AML-193 (cell line): ENCODE data around the gene SLC6A18.

ENCODE experiments used
- DNase-seq, 2 experiments: peaks; one replicate each; lab custom pipeline; 2025; lab: John Stamatoyannopoulos, UW

Gene SLC6A18, protein sequence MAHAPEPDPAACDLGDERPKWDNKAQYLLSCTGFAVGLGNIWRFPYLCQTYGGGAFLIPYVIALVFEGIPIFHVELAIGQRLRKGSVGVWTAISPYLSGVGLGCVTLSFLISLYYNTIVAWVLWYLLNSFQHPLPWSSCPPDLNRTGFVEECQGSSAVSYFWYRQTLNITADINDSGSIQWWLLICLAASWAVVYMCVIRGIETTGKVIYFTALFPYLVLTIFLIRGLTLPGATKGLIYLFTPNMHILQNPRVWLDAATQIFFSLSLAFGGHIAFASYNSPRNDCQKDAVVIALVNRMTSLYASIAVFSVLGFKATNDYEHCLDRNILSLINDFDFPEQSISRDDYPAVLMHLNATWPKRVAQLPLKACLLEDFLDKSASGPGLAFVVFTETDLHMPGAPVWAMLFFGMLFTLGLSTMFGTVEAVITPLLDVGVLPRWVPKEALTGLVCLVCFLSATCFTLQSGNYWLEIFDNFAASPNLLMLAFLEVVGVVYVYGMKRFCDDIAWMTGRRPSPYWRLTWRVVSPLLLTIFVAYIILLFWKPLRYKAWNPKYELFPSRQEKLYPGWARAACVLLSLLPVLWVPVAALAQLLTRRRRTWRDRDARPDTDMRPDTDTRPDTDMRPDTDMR

DNA sequence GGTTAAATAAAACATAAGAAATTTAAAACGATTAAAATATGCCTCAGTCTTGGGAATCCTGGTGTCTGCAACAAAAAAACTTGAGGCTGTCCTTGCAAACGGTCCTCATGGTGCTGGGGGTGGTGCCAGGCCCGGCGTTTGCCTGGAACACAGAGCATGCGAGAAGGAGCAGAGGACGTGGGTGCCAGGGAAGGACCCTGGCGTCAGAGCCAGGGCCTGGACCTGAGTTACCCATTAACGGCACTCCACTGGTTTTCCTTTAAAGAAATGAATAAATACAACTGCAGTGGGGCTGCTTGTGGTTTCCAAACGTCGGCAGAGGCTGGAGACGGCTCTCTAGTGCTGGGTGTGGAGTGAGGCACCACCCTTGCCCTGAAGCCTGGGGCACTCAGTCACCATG is at the start of gene SLC6A18:
Gene SLC6A18 (plus strand): TSS at position 301 of the 400 bp plus-strand sequence. CDS start 97 bp downstream, at position 398.
- DNase-seq = no peak

DNA sequence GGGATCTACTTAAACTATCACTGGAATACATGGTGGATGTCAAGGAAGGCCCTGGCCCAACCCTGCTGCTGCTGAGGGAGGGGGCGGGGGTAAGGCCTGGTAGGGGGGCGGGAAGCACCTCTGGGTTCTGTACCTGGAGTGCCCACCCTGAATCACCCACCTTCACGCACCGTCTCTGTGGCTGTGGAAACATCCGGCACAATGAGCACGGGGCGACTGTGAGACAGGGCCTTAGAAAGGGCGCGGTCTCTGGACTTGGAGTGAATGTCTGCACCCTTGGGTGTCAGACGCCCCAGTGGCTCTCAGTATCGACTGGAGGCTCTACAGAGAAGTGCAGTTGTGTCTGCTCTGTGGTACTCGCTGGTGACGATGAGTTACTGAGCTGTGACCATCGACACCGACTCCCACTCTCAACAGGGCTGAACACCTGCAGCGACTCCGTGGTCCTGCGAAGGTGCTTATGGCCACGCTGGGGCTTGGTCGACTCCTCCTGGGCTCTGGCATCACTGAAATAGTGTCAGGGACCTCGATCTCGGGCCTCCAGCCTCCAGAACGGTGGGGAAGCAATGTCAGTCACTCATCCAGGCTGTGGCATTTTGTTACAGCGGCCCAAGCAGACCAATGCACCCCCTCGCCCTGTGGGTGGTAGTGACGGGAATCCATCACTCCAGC is 49.2 kb upstream of the SLC6A18 start:
- no peak for DNase-seq

DNA sequence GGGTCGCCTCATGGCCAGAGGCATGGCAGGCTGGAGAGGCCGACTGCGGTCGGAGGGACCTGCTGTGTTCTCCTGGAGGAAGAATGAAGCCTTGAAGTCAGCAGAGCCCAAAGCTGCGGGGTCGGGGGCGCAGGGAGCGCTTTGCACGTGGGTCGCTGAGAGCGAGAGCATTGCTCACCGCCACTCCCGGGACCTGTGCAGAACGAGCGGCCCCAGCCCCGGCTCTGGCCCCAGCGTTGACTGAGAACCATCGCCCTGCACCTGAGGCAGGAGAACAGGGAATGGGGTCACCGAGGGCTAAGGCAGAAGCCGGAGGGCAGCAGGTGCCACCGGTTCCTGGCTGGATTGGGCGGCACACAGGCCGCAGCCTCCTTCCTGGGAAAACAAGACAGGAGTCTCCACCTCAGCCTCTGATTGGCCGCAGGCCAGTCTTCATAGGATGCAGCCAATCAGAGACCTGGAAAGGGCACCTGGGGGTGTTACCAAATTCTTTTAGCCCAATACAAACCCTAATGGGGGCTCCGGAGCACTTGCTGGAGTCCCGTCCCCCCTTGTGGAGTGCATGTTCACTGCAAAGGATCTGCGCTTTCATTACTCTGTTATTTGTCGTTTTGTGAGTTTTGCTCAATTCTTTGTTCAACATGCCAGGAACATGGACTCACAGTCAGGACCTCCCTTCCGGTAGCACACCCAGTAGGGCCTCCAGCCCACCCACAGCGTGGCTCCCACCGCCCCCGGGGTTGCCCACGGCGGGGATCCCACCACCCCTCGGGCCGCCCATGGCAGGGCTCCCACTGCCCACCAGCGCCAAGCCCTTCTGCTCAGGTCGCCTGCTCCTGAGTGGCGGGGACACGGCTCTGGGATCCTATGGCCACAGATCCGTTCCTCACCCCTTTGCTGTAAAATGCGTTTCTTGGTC is 48.4 kb upstream of the SLC6A18 start:
- DNase-seq = no peak

DNA sequence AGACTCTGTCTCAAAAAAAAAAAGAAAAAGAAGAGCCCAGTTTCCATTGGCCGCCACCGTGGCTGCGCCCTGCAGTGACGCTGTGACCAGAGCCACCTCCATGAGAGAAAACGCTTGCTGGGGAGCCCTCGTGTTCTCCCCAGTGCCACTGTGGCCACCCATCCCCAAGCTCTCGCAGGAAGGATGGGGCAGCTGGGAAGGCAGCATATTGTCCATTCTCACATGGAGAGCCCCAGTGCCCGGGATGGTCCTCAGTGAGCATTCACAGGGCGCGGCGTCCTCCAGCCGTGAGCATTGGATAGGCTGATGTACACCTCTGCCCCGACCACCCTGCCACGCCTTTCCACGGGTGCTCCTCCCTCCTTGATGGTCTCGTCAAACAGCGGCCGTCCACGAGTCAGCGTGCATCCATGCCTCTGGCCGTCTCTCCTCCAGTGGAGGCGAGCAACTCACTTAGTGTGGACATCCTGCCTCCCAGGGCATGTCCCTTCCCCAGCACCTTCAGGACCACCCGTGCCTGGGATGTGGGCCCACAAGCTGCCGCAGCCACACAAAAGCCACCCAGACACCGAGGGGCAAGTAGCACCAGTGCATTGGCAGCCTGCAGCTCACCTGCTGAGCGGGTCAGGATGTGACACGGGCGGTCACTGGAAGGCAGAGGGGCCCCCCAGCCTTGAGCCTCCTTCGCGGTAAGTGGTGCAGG is 47.2 kb upstream of the SLC6A18 start:
- DNase-seq = no peak

DNA sequence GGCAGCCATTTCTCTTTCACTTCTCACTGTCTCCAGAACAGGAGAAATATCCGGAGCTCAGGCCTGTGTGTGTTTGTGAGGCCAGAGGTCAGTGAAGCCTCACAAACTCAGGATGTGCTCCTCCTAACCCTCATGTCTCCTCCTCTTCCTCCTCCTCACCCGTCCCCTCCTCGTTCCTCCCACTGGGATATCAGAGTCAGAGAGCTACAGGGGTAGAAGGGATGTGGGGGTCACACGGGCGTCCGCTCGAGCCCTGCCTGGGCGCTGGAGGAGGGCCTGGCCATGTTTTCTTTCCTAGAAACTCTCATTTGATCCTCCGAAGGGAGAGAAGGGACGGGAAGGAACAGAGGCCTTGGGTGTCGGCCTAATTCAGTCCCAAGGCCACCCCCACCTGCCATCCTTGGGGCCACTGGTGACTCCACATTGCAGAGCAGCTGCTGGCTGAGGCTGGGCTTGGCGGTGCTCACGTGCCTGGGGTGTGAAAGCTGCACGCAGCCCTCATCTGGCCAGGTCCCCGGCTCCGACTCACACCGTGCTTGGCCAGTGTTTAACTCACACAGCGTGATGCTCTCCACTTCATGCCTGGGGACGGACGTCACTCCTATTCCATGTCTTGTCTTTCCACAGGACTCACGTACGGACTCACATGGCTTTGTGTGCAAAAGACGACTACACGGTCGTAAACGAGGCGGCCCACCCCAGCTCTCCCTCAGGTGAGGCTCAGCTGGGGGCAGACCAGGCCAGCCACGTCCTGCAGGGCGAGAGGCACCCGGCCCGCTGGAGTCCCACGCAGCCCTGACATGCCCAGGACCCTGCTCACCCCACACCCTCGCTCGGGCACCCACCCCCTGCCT is 46.4 kb upstream of the SLC6A18 start:
- DNase-seq = no peak

DNA sequence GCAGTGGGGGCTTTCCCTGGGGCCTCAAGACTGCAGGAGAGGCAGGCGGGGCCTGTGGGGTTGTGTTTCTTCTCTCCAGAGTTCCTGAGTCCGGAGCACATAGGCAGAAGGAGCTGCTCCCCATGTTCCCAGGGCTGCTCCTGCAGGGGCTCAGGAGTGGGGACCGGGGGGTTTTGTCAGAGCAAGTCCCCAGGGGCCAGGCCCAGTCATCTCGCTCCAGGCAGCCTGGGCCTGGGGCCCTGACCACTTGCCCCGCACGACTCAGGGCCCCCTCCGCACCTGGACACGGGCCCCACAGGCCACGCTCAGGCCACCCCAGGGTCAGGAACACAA is 45.8 kb upstream of the SLC6A18 start:
- no peak for DNase-seq

DNA sequence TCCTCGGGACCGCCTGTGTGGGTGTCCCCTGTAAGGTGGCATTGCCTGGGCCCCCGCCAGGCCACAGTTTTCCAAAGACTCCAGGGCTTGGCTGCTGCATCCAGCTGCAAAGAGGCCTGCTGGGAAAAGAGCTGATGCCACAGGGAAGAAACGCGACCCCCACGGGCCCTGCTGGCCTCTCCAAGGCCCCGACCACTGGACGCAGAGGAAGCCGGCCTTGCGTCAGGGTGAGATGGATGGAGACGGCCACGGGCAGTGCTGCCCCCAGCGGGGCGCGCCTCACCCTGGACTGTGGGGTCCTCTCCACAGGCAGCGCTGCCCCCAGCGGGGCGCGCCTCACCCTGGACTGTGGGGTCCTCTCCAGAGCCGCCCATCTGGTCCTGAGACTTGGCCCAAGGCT is 45.1 kb upstream of the SLC6A18 start:
- DNase-seq = no peak

DNA sequence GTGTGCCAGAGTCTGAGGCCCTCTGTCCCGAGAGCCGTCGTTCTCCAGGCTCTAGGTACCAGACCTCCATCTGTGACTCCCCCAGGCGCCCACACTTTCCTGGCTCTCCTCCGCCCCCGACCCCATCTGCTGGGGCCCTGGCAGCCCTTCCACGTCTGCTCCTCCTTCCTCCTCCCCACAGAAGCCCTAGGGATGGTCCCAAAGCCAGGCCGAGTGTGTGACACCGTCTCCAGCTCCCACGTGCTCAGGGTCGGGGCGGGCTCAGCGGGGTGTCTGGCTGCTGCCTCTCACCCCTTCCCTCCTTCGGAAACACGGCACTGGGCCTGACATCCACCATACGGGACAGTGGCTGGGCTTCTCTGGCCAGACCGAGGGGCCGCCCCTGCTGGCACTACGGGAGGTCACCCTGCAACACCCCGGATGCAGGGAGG is 44.3 kb upstream of the SLC6A18 start:
- DNase-seq = no peak

DNA sequence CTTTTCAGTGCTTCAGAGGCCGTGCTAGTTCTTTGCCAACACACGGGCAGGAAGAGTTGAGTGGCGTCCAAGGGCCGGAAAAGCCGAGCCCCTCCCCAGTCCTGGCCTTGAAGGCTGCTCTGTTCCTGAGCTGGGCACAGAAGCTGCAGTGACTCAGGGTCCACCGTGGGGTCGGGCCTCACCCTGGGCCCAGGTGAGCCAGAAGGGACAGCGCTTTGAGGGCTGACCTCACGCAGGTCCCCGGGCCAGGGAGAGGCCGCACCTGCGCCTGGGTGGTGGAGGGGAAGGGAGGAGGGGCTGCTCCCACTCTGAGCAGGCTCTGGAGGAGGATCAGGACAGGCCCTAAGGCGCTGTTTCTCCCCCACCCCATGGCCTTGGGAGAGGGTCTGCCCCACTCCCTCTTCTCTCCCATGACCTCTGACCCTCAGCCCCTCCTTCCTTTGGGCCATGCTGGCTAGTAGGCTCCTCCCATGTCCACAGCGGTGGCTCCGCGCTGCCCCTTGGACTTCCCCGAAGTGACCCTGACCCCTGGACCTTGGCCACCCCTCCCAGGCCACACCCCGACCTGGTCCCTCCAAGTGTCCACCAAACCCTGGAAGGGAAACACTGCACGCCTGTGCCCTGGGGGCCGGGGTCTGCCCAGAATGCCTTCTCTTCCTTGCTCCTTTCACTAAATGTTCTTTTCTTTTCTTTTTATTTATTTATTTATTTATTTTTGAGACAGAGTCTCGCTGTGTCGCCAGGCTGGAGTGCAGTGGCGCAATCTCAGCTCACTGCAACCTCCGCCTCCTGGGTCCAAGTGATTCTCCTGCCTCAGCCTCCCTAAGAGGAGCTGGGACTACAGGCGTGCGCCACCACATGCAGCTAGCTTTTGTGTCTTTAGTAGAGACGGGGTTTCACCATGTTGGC is 43.5 kb upstream of the SLC6A18 start:
- DNase-seq = no peak

DNA sequence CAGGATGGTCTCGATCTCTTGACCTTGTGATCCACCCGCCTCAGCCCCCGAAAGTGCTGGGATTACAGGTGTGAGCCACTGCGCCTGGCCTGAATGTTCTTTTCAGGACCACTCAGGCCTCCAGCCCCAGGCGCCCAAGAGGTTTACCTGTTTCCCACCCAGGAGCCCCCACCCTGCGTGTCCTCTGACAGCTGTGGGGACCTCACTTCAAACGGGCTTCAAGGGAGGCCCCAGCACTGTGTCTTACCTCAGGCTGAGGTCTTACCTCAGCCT is 42.9 kb upstream of the SLC6A18 start:
- no peak for DNase-seq

DNA sequence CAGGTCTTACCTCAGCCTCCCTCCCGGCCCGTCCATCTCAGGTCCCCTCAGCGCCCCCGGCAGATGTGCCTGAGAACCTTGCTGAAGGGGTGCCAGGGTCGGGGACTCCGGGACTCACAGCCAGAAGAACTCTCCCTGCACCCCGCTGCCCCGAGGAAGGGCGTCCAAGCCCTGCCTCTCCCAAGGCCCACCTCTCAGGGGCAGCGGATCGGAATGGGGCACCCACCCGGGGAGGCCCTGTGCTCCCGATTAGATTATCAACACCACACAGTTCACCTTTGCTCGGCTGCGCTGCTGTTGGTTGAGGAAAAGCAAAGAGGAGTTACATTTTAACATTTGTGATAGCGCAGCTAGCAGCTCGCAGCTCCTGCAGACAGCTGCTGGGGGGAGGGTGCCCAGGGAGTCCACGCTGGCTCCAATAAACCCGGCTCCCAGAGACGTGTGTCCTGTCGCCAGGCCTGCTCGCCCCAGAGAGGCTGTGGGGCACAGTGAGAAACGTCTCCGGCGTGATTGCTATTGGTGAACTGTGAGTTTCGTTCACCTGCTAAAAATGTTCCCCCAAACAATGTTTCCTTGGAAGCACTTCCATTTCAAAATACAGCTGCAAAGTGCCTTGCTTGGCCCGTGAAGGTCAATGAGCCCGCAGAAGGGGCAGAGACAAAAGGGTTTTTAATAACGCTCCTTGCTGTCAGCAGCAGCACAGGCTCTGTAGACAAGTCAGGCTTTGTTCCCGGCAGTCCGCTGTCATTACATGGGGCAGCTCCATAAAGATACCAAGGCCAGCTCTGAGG is 42.4 kb upstream of the SLC6A18 start:
- no peak for DNase-seq

DNA sequence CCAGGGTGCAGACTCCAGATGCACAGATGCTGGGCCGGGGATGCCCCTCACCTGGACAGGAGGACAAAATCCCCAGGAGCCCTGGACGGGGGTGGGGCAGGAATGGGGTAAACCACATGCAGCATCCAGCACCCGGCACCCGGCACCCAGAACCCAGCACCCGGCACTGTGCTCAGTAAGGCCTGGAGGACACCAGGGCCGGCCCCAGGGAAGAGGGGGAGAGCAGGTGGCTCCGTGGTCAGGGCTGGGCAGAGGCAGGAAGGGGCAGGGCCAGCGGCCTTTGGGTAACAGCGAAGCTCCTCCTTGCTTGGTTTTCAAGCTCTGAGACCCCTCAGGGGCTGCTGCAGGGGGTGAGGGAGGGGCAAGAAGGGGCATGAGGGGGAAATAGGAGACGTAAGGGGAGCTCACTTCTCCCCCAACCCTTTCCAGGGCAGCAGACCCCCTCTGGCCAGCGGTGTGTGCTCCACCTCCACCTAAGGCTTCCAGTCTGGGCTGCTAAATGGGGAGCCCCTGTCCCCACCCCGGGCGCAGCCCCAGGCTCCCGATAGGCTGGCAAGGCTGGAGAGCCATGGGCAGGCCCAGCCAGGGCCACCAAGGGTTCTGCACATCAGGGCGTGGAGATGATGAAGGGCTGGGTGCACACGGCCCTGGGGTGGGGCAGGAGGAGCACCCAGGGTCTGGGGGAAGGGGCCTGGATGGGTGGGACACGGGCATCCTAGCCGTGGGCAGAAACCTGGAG is 41.6 kb upstream of the SLC6A18 start:
- DNase-seq = no peak

DNA sequence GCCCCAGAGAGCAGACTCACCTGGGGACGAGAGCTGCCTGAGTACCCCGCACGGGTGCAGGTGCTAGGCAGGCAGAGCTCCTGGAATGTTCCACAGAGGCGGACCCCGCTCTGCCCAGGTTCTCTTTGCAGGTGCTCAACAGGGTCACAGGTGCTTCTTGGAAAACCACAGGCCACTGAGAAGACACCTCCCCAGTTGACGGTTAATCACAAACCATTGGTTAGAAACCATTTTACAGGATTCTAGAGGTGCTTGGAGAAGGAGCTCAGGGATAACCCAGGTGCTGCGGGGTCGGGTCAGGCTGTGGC is 41.1 kb upstream of the SLC6A18 start:
- no peak for DNase-seq

DNA sequence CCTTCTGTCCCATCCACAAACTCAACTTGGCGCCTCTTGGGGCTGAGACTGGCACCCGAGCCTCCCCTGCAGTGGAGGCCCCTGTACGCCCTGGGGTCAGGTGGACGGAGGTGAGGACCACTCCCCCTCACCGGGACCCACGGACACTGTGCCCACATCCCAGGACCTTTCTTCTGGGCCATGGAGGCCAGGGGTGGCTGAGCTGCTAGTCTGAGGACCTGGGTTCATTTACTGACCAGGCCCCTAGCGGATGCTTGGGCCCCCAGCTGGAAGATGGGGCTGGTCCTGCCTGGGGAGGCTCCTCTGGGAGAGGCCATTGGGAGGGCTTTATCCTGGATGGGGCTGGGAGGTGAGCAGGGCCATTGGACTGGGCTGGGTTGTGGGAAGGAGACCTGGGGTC is 40.7 kb upstream of the SLC6A18 start:
- no peak for DNase-seq

DNA sequence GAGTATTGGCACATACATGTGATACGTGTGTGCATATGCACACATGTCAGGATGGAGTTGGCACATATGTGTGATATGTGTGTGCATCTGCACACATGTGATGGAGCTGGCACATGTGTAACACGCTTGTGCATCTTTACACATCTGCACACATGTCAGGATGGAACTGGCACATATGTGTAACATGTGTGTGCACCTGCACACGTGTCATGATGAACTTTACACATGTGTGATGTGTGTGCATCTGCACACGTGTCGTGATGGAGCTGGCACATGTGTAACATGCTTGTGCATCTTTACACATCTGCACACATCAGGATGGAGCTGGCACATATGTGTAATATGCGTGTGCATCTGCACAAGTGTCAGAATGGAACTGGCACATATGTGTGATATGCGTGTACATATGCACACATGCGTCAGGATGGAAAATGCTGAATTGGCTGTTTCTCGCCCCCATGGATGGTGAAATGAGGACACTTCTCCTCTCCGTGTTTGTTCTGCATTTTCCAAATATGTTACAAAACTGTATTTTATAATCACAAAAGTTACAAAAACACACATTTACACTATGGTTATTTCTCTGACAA is 40.0 kb upstream of the SLC6A18 start:
- DNase-seq = no peak

DNA sequence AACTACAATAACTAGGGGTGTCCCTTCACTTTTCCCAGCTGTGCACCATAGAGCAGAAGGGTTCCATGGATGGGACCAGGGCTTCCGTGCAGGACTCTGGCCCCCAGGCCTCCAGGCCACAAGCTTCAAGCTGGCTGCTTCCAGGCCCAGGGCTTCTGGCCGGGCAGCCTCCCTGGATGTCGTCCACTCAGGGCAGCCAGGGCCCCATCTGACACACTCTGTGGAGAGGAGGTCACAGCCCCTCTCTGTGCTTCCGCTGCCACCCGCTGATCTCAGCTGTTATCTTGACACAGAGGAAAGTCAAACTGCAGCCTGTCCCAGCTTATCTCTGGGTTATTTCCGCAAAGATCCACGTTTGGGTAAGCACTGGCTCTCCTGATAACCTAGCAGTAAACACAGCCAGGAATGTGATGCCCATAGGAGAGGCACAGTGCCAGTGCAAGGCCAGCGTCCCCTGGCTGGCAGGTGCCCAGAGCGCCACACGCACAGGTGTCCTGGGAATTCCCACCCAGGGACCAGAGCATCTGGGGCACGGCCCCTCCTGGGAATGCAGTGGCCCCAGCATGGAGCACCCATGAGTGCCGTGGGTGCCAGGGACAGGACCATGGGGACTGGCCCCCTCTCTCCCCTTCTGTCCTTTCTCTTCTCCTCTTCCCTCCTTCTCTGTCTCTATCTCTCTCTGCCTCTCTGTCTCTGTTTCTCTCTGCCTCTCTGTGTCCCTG is 39.4 kb upstream of the SLC6A18 start:
- no peak for DNase-seq
